Forelimb muscle (tissue), 1 donor: Measurements from ENCODE around the gene CAMKK2. TPM values are rescaled to one million over a fixed set of nuclear protein-coding genes. Genes with fewer than 3 reads are reported as not detected.
"Not testable (repeated sequence)": the region's sequence is repeated elsewhere in the genome, so short reads cannot be mapped to it uniquely, and the experiment has no call there.

ENCODE experiments used
- DNase-seq: peaks from one replicate; pipeline ENCODE4 v3.0.0-alpha.2; 2013; ENCODE audit warnings: low read depth
- polyA plus RNA-seq: library from polyadenylated mRNA; unstranded; fragments of 120-200 nt; gene quantifications from one replicate; pipeline ENCODE4 v1.2.1, GENCODE V29; 2013; ENCODE audit not compliant: insufficient read length

CAMKK2 gene
- polyA plus RNA-seq, 1 donor = 17.7 TPM

GRCh38 chr12:121298411-121298810, 1.9 kb upstream of the CAMKK2 start:
- DNase-seq = not testable (repeated sequence)

- DNase-seq = no peak
Observed at GRCh38 chr12:121297435-121297991, 1.0 kb upstream of the CAMKK2 start.

GRCh38 chr12:121295746-121296617, 527 bp downstream of the CAMKK2 start:
- DNase-seq = no peak

GRCh38 chr12:121295116-121295745, 1.3 kb downstream of the CAMKK2 start:
- no peak for DNase-seq

GRCh38 chr12:121294151-121294889, 2.2 kb downstream of the CAMKK2 start:
- no peak for DNase-seq

GRCh38 chr12:121293603-121294002, 2.9 kb downstream of the CAMKK2 start:
- no peak for DNase-seq

- no peak for DNase-seq
Observed at GRCh38 chr12:121290410-121290809, 6.1 kb downstream of the CAMKK2 start.

- no peak for DNase-seq
Observed at GRCh38 chr12:121289962-121290361, 6.5 kb downstream of the CAMKK2 start.

- no peak for DNase-seq
Observed at GRCh38 chr12:121288986-121289385, 7.5 kb downstream of the CAMKK2 start.

- no peak for DNase-seq
Observed at GRCh38 chr12:121288158-121288845, 8.2 kb downstream of the CAMKK2 start.

GRCh38 chr12:121287267-121287954, 9.1 kb downstream of the CAMKK2 start:
- no peak for DNase-seq

- no peak for DNase-seq
Observed at GRCh38 chr12:121285856-121286255, 10.7 kb downstream of the CAMKK2 start.

- no peak for DNase-seq
Observed at GRCh38 chr12:121284551-121285390, 11.7 kb downstream of the CAMKK2 start.

GRCh38 chr12:121283841-121284240, 12.7 kb downstream of the CAMKK2 start:
- DNase-seq = no peak

GRCh38 chr12:121283388-121283787, 13.1 kb downstream of the CAMKK2 start:
- DNase-seq = no peak

GRCh38 chr12:121282910-121283309, 13.6 kb downstream of the CAMKK2 start:
- not testable (repeated sequence) for DNase-seq

- no peak for DNase-seq
Observed at GRCh38 chr12:121282072-121282742, 14.3 kb downstream of the CAMKK2 start.

GRCh38 chr12:121281116-121281515, 15.4 kb downstream of the CAMKK2 start:
- DNase-seq = not testable (repeated sequence)

- DNase-seq = not testable (repeated sequence)
Observed at GRCh38 chr12:121280531-121280930, 16.0 kb downstream of the CAMKK2 start.
